Erythroblast (primary cell): Measurements from ENCODE around the gene GNB3.

Experiments used
- DNase-seq, 2 experiments: peaks; one replicate each; lab custom pipeline; 2025; lab: John Stamatoyannopoulos, UW
- GATA1 ChIP-seq: IDR thresholded peaks from 2 replicates; pipeline ENCODE4 v1.6.1; 2011; ENCODE audit warnings: low read depth, mild to moderate bottlenecking, control low read depth, low read length, moderate library complexity
- POLR2A ChIP-seq: IDR thresholded peaks from 2 replicates; pipeline ENCODE4 v1.6.1; 2011; ENCODE audit warnings: mild to moderate bottlenecking, low read length

Gene GNB3

GRCh38 chr12:6837370-6838060, 3.2 kb upstream of the GNB3 start:
- TF ChIP-seq GATA1 = no peak
- no peak for TF ChIP-seq POLR2A
- no peak for DNase-seq

GRCh38 chr12:6838854-6839253, 1.9 kb upstream of the GNB3 start:
- no peak for TF ChIP-seq POLR2A
- DNase-seq = no peak

DNA sequence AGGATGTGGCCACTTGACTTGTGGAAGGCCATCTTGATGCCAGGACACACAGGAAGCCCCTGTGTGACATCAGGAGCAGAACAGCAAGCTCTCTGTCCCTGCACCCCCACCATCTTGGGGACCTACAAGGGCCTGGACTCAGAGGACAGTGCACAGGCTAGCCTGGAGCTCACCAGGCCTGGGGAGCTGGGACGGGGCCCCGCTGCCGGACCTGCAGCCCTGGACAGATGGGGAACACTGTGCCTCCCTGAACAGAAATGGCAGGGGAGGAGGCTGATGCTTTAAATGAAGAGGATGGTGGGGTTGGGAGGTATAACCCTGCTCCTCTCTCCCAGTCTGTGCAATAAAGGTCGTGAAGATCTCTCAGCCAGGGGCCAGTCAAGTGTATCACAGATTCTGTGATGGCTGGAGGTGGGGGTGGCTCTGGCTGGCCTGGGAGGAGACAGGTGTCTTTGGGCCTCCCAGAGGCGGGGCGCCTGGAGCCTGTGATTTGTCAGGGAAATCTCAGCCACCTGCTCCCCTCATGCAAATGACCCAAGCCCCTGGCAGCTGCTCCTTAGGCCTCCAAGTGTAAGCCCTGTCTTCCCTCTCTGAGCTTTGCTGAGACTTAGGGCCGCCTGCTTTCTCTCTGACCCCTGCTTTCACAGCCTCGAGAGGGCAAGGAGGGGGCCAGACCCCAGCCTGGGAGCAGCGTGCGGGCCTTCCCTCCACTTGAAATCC, 1.1 kb upstream of the GNB3 start:
- TF ChIP-seq POLR2A (no peak), GATA1 (no peak)
- no peak for DNase-seq

DNA sequence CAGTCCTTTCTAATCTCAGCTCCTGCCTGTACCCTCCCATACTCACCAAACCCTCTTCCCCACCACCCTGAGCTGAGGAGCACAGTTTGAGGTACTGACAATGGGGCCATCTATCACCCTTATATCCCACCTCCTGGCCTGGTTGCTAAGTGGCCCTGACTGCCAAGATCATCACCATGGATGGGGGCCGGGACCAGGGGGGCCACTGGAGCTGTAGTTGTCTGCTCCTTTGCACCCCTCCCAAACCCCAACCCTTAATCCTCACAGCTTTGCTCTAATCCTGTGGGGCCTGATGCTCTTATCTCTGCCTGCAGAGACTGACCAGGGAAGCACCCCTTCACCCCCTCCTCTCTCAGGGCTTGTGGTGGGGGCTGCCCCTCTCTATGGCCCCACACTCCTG, 395 bp upstream of the GNB3 start:
- TF ChIP-seq POLR2A (no peak), GATA1 (no peak)
- peak in 1 of 2 experiments; percentile 40 for DNase-seq

GRCh38 chr12:6842075-6842474, 1.4 kb downstream of the GNB3 start:
- TF ChIP-seq POLR2A (no peak), GATA1 (no peak)

GRCh38 chr12:6843118-6843902, 2.6 kb downstream of the GNB3 start:
- peak; percentile 34 to 55 for DNase-seq
- TF ChIP-seq GATA1 = no peak

More at GRCh38 chr12:6842075-6842474, 1.4 kb downstream of the GNB3 start:
- DNase-seq = no peak

GRCh38 chr12:6845395-6845794, 4.7 kb downstream of the GNB3 start:
- no peak for TF ChIP-seq GATA1
- no peak for TF ChIP-seq POLR2A
- DNase-seq = no peak

DNA sequence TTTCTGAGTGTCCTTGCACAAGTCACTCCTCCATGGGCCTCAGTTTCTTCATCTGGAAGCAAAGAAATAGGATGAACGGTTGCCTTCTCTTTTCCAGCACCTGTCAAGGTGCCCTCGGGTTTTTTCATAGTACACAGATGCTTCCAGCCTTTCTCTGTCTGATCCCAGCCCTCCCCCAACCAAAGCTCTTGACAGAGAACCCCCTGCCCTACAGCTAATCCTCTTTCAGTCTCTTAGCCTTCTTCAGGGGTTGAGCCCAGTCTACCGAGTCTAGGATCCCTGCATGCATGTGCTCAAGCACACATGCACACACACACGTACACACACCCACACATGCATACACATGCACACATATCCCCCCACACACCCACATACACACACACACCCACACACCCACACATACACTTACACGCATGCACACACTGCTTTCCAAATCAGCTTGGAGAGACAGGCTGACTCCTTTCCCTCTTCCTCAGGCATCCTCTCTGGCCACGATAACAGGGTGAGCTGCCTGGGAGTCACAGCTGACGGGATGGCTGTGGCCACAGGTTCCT, 5.7 kb downstream of the GNB3 start:
- TF ChIP-seq GATA1 (no peak), POLR2A (no peak)
- DNase-seq = no peak

DNA sequence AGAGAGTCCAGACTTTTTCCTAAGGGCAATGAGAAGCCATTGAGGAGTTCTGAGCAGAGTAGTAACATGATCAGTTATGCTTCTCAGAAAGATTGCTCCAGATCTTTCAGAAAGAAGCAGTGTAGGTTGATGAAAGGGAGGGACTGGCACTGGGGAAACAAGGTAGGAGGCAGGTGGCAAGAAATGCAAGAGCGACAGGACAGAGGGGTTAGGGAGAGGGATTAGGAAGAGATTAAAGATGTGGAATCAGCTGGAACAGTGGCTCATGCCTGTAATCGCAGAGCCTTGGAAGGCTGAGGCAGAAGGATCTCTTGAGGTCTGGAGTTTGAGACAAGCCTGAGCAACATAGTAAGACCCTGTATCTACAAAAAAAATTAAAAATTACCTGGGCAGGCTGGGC, 7.0 kb downstream of the GNB3 start:
- TF ChIP-seq GATA1 (no peak), POLR2A (no peak)
- no peak for DNase-seq

GRCh38 chr12:6849427-6849826, 8.7 kb downstream of the GNB3 start:
- DNase-seq = peak in 1 of 2 experiments; percentile 18
- TF ChIP-seq GATA1 (no peak), POLR2A (no peak)

DNA sequence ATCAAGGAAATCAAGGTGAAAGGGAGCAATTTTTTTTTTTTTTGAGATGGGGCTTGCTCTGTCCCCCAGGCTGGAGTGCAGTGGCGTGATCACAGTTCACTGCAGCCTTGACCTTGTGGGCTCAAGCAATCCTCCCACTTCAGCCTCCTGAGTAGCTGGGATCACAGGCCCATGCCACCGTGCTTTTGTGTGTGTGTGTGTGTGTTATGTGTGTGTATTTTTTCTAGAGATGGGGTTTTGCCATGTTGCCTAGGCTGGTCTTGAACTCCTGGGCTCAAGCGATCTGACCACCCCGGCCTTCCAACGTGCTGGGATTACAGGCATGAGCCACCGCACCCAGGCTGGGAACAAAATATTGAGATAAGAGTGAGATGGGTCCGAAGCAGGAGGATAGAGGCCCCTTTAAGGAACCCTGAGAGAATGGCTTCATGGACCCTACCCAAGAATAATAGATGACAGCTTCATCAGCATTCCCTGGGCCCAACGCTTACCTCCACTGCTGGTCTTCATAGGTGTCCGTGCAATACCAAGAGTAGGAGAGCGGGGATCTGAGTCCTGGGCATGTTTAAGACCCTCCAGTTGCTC, 9.3 kb downstream of the GNB3 start:
- DNase-seq = no peak
- TF ChIP-seq GATA1 = no peak
- TF ChIP-seq POLR2A = no peak

DNA sequence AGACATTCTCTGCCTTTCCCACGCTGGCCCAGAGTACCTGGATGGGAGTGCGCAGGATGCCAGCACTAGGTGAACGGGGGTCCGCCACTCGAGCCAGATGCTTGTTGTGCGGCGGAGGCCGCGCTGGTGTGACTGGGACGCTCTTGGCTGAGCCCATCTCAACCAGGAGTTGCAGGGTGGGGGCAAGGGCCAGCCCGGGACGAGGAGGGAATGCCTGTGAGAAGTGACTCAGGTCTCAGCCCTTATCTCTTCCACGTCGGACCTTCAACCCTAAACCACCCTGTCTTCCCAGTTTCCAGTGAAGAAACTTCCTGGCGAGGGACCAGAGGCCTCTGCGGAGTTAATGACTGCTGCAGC, 10.0 kb downstream of the GNB3 start:
- DNase-seq = no peak
- TF ChIP-seq GATA1 (no peak), POLR2A (no peak)

DNA sequence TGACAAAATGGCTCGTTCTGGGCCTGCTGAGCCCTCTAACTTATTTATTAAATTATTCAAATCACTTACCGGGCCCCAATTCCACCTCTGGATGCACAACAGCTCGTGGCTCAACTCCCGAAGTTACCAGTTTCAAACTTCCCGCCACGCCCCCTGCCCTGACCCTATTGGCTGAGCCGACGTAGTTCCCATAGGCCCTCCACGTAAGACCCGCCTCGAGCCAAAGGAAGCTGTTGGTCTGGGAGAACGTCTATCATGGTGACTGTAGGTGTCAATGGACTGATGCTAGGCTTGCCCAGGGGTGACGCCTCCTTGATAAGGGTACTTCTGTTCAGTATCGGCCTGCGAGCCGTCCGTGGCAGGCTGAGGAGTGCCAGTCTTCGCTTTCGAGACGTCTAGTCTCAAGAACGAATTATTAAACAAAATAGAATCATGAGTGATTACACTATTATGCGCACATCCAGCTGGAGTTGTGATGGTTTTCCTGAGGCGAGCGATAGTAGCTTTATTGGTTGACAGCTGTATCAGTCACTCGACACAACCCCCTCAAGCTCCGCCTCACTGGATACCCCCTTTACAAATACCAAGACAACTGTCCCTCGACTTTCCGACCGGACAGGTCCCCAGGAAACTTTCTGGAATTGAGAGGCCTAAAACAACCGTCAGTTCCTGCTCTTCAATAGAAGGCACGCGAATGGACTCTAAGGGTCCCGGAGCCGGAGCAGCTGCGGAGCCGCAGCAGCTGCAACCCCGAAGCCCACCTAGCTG, 10.6 kb downstream of the GNB3 start, which contains the start of gene CDCA3:
Gene CDCA3, minus strand, starts transcription at position 134 of the 768 bp plus-strand sequence. CDS start 334 bp downstream, outside the sequence.
- peak; percentile 99 to 100 for DNase-seq
- peak; percentile 100 for TF ChIP-seq POLR2A
- TF ChIP-seq GATA1 = no peak
